ENCODE measurements around the gene ACADS. TPM values are rescaled to one million over a fixed set of nuclear protein-coding genes. Genes with fewer than 3 reads are reported as not detected.

ACADS gene
- total RNA-seq, 1 experiment from 2014 or later: 11.0 TPM

DNA sequence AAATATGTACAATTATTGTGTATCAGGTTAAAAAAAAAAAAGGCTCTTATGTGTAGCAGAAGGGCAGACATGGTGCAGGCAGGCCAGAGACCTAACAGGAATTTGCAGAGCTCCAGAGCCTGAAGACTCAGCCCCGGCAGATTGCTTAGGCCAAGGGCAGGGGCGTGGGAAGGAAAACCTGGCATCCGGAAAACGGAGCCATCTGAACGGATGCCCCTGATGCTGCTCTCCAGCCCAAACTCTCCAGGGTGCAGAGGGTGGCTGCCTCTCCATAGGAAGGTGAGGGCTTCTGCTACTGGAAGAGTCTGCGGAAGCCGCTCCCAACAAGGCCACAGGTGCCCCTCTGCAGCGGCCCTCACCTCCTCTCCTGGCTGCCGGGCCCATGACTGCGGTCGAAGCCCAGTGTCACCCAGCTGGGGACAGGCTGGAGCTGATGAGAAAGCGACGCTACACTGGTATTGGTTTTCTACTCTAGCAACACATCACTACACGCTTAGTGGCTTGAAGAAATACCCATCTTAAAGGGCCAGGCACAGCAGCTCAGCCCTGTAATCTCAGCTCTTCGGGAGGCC lies 19.4 kb downstream of the ACADS start:
- TF ChIP-seq, protein P1, sequence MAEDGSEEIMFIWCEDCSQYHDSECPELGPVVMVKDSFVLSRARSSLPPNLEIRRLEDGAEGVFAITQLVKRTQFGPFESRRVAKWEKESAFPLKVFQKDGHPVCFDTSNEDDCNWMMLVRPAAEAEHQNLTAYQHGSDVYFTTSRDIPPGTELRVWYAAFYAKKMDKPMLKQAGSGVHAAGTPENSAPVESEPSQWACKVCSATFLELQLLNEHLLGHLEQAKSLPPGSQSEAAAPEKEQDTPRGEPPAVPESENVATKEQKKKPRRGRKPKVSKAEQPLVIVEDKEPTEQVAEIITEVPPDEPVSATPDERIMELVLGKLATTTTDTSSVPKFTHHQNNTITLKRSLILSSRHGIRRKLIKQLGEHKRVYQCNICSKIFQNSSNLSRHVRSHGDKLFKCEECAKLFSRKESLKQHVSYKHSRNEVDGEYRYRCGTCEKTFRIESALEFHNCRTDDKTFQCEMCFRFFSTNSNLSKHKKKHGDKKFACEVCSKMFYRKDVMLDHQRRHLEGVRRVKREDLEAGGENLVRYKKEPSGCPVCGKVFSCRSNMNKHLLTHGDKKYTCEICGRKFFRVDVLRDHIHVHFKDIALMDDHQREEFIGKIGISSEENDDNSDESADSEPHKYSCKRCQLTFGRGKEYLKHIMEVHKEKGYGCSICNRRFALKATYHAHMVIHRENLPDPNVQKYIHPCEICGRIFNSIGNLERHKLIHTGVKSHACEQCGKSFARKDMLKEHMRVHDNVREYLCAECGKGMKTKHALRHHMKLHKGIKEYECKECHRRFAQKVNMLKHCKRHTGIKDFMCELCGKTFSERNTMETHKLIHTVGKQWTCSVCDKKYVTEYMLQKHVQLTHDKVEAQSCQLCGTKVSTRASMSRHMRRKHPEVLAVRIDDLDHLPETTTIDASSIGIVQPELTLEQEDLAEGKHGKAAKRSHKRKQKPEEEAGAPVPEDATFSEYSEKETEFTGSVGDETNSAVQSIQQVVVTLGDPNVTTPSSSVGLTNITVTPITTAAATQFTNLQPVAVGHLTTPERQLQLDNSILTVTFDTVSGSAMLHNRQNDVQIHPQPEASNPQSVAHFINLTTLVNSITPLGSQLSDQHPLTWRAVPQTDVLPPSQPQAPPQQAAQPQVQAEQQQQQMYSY (CRISPR knock-in tag; IDR thresholded peaks at IDR 0.05): peak; percentile 87
- no peak for TF ChIP-seq ZNF232 (CRISPR knock-in tag; IDR thresholded peaks at IDR 0.05)
- Mint-ChIP-seq H3K9me3 (no peaks in the 10 kb centered on the region), H3K4me3 (no peak overlapping the region), H3K27ac (no peak overlapping the region), H3K36me3 (no peaks in the 10 kb centered on the region), H3K27me3 (ENCODE audit: low read depth) (no peaks in the 10 kb centered on the region), H3K4me1 (no peaks in the 10 kb centered on the region)
- ATAC-seq (no peak; the same call in 1 of the 2 replicates), DNase-seq (ENCODE audit: low spot score) (no peak)
- CTCF ChIA-PET: interaction anchor here (1.5 kb wide), 1 partner anchor 227 kb away, joined by 4 read pairs; no protein-coding TSS in a partner anchor
- POLR2A ChIA-PET: no interaction called here

DNA sequence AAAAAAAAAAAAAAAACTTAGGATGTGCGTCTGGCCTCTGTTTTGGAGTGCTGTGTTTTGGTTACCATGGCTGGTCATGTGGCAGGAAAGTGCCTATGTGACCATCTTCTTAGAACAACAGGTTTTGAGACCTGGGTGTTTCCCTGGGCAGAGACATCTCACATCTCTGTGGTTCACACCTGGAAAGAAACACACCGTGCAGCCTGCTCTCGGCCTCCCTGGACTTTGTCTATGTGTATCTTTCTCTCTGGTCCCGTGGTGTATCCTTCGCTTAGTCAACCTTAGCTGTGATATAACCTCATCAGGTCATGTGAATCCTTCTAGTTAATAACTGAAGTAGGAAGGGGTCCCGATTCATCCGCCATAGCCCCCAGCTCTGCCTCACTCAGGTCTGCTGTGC lies 22.6 kb downstream of the ACADS start:
- TF ChIP-seq, protein P2, sequence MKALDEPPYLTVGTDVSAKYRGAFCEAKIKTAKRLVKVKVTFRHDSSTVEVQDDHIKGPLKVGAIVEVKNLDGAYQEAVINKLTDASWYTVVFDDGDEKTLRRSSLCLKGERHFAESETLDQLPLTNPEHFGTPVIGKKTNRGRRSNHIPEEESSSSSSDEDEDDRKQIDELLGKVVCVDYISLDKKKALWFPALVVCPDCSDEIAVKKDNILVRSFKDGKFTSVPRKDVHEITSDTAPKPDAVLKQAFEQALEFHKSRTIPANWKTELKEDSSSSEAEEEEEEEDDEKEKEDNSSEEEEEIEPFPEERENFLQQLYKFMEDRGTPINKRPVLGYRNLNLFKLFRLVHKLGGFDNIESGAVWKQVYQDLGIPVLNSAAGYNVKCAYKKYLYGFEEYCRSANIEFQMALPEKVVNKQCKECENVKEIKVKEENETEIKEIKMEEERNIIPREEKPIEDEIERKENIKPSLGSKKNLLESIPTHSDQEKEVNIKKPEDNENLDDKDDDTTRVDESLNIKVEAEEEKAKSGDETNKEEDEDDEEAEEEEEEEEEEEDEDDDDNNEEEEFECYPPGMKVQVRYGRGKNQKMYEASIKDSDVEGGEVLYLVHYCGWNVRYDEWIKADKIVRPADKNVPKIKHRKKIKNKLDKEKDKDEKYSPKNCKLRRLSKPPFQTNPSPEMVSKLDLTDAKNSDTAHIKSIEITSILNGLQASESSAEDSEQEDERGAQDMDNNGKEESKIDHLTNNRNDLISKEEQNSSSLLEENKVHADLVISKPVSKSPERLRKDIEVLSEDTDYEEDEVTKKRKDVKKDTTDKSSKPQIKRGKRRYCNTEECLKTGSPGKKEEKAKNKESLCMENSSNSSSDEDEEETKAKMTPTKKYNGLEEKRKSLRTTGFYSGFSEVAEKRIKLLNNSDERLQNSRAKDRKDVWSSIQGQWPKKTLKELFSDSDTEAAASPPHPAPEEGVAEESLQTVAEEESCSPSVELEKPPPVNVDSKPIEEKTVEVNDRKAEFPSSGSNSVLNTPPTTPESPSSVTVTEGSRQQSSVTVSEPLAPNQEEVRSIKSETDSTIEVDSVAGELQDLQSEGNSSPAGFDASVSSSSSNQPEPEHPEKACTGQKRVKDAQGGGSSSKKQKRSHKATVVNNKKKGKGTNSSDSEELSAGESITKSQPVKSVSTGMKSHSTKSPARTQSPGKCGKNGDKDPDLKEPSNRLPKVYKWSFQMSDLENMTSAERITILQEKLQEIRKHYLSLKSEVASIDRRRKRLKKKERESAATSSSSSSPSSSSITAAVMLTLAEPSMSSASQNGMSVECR (CRISPR knock-in tag; IDR thresholded peaks at IDR 0.05; ENCODE audit: borderline replicate concordance): no peak
- TF ChIP-seq TEAD1 (CRISPR knock-in tag; IDR thresholded peaks at IDR 0.05) (no peak), ZBTB21 (CRISPR knock-in tag; IDR thresholded peaks at IDR 0.05; ENCODE audit: borderline replicate concordance) (no peak), CREM (CRISPR knock-in tag; IDR thresholded peaks at IDR 0.05) (no peak), MXD4 (CRISPR knock-in tag; IDR thresholded peaks at IDR 0.05; ENCODE audit: borderline replicate concordance) (no peak), ZNF219 (CRISPR knock-in tag; IDR thresholded peaks at IDR 0.05; ENCODE audit: borderline replicate concordance) (no peak), CBFB (CRISPR knock-in tag; IDR thresholded peaks at IDR 0.05; ENCODE audit: low read depth) (no peak)
- TF ChIP-seq, protein P1 (CRISPR knock-in tag; IDR thresholded peaks at IDR 0.05): no peak
- TF ChIP-seq, protein P3, sequence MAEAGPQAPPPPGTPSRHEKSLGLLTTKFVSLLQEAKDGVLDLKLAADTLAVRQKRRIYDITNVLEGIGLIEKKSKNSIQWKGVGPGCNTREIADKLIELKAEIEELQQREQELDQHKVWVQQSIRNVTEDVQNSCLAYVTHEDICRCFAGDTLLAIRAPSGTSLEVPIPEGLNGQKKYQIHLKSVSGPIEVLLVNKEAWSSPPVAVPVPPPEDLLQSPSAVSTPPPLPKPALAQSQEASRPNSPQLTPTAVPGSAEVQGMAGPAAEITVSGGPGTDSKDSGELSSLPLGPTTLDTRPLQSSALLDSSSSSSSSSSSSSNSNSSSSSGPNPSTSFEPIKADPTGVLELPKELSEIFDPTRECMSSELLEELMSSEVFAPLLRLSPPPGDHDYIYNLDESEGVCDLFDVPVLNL (CRISPR knock-in tag; IDR thresholded peaks at IDR 0.05; ENCODE audit: borderline replicate concordance, low read depth): no peak
- TF ChIP-seq, protein P4, sequence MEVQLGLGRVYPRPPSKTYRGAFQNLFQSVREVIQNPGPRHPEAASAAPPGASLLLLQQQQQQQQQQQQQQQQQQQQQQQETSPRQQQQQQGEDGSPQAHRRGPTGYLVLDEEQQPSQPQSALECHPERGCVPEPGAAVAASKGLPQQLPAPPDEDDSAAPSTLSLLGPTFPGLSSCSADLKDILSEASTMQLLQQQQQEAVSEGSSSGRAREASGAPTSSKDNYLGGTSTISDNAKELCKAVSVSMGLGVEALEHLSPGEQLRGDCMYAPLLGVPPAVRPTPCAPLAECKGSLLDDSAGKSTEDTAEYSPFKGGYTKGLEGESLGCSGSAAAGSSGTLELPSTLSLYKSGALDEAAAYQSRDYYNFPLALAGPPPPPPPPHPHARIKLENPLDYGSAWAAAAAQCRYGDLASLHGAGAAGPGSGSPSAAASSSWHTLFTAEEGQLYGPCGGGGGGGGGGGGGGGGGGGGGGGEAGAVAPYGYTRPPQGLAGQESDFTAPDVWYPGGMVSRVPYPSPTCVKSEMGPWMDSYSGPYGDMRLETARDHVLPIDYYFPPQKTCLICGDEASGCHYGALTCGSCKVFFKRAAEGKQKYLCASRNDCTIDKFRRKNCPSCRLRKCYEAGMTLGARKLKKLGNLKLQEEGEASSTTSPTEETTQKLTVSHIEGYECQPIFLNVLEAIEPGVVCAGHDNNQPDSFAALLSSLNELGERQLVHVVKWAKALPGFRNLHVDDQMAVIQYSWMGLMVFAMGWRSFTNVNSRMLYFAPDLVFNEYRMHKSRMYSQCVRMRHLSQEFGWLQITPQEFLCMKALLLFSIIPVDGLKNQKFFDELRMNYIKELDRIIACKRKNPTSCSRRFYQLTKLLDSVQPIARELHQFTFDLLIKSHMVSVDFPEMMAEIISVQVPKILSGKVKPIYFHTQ (CRISPR knock-in tag; IDR thresholded peaks at IDR 0.05): no peak
- TF ChIP-seq, protein P5, sequence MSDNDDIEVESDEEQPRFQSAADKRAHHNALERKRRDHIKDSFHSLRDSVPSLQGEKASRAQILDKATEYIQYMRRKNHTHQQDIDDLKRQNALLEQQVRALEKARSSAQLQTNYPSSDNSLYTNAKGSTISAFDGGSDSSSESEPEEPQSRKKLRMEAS (CRISPR knock-in tag; IDR thresholded peaks at IDR 0.05): no peak
- Mint-ChIP-seq H3K27me3 (ENCODE audit: low read depth) (no peaks in the 10 kb centered on the region), H3K9me3 (no peaks in the 10 kb centered on the region), H3K27ac (peak overlapping the region; percentile 67; the same call in 1 of the 2 replicates), H3K4me3 (no peak overlapping the region), H3K36me3 (no peaks in the 10 kb centered on the region), H3K4me1 (no peaks in the 10 kb centered on the region)
- CTCF ChIA-PET: interaction anchor here (0.6 to 1.2 kb wide), 2 partner anchors 205 to 257 kb away, joined by 3 to 5 read pairs; no protein-coding TSS in a partner anchor
- POLR2A ChIA-PET: no interaction called here
- ATAC-seq (no peak), DNase-seq (ENCODE audit: low spot score) (no peak)

All from WTC11 (cell line).